ENCODE measurements around the gene ART5. TPM values are rescaled to one million over a fixed set of nuclear protein-coding genes. Genes with fewer than 3 reads are reported as not detected.

Gene ART5
- total and polyA plus RNA-seq, 2 of the 4 experiments (the other 2 are of a cell fraction): not detected

DNA sequence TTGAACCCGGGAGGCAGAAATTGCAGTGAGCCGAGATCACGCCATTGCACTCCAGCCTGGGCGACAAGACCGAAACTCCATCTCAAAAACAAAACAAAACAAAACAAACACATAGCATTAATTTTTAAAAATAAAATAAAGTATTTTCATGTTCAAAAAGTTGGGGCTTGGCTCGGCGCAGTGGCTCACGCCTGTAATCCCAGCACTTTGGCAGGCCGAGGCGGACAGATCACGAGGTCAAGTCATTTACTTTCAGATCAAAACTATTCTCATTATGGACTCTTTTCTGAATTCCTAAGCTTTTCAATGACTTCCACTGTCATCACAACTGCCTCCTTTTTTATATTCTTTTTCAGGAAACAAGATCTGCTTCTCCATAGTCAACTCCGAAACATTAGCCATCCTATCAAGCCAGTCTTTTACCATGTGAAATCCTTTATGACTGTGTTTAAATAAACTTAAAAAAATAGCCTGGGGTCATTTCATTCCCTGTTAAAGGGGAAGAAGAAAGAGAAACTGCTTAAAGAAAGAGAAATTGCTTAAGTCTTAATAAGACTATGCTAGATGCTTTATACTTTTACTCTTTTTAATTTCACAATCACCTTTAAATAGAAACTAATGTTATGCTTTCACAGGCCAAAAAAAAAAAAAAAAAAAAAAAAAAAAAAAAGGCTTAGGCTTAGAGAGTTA is 42.5 kb upstream of the ART5 start:
- TF ChIP-seq POLR2A (IDR thresholded peaks at IDR 0.05; ENCODE audit: low read depth, low read length) (no peak), CEBPB (IDR thresholded peaks at IDR 0.05; ENCODE audit: low read depth, low read length) (no peak), MAZ (IDR thresholded peaks at IDR 0.05; ENCODE audit: borderline replicate concordance, low read depth, low read length) (no peak), RCOR1 (IDR thresholded peaks at IDR 0.05; ENCODE audit: insufficient replicate concordance, low read length) (no peak), NFE2L2 (IDR thresholded peaks at IDR 0.05; ENCODE audit: low read depth, low read length) (no peak), SMC3 (IDR thresholded peaks at IDR 0.05; ENCODE audit: low read depth, low read length) (no peak), MXI1 (IDR thresholded peaks at IDR 0.05; ENCODE audit: borderline replicate concordance, low read depth, low read length) (no peak), RAD21 (IDR thresholded peaks at IDR 0.05; ENCODE audit: low read length) (no peak), RFX5 (IDR thresholded peaks at IDR 0.05; ENCODE audit: low read depth, low read length) (no peak), MAFK (IDR thresholded peaks at IDR 0.05; ENCODE audit: low read depth, low read length) (no peak), CHD1 (IDR thresholded peaks at IDR 0.05; ENCODE audit: low read depth, low read length) (no peak), FOS (IDR thresholded peaks at IDR 0.05; ENCODE audit: low read depth, low read length) (no peak), BHLHE40 (IDR thresholded peaks at IDR 0.05; ENCODE audit: low read depth, low read length) (no peak)
- TF ChIP-seq, protein P1, sequence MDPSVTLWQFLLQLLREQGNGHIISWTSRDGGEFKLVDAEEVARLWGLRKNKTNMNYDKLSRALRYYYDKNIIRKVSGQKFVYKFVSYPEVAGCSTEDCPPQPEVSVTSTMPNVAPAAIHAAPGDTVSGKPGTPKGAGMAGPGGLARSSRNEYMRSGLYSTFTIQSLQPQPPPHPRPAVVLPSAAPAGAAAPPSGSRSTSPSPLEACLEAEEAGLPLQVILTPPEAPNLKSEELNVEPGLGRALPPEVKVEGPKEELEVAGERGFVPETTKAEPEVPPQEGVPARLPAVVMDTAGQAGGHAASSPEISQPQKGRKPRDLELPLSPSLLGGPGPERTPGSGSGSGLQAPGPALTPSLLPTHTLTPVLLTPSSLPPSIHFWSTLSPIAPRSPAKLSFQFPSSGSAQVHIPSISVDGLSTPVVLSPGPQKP (IDR thresholded peaks at IDR 0.05; ENCODE audit: borderline replicate concordance, low read depth, low read length): no peak
- TF ChIP-seq, protein P2, sequence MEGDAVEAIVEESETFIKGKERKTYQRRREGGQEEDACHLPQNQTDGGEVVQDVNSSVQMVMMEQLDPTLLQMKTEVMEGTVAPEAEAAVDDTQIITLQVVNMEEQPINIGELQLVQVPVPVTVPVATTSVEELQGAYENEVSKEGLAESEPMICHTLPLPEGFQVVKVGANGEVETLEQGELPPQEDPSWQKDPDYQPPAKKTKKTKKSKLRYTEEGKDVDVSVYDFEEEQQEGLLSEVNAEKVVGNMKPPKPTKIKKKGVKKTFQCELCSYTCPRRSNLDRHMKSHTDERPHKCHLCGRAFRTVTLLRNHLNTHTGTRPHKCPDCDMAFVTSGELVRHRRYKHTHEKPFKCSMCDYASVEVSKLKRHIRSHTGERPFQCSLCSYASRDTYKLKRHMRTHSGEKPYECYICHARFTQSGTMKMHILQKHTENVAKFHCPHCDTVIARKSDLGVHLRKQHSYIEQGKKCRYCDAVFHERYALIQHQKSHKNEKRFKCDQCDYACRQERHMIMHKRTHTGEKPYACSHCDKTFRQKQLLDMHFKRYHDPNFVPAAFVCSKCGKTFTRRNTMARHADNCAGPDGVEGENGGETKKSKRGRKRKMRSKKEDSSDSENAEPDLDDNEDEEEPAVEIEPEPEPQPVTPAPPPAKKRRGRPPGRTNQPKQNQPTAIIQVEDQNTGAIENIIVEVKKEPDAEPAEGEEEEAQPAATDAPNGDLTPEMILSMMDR (conservative IDR thresholded peaks at IDR 0.05; ENCODE audit: low read depth, low read length): no peak
- TF ChIP-seq, protein P3, sequence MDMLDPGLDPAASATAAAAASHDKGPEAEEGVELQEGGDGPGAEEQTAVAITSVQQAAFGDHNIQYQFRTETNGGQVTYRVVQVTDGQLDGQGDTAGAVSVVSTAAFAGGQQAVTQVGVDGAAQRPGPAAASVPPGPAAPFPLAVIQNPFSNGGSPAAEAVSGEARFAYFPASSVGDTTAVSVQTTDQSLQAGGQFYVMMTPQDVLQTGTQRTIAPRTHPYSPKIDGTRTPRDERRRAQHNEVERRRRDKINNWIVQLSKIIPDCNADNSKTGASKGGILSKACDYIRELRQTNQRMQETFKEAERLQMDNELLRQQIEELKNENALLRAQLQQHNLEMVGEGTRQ (IDR thresholded peaks at IDR 0.05; ENCODE audit: low read depth, low read length): no peak
- Histone ChIP-seq H3K79me1 (ENCODE audit: low read depth in 1 of 2, low read length in 2 of 2) (peaks cover 8 to 17% of the 10 kb centered on the region in 2 experiments; a peak in 3 of 4 replicates), H2BK5ac (ENCODE audit: low read depth, low read length, poor library complexity, severe bottlenecking) (no peak overlapping the region), H3K9me1 (ENCODE audit: insufficient read depth, low read length) (peaks cover 4% of the 10 kb centered on the region), H3K27me3 (ENCODE audit: control insufficient read depth, insufficient read depth, low read length) (no peaks in the 10 kb centered on the region), H3K18ac (ENCODE audit: low read depth, low read length) (no peak overlapping the region), H2AK9ac (replicated peaks; ENCODE audit: low read depth, low read length, poor library complexity) (no peak overlapping the region), H2BK20ac (ENCODE audit: low read depth, low read length) (no peak overlapping the region), H4K20me1 (ENCODE audit: insufficient read depth, low read length) (0 out of 2 replicates have a peak, but pooled peaks cover 2% of the 10 kb centered on the region), H3K4me1 (ENCODE audit: control insufficient read depth, insufficient read depth, low read length) (peaks cover 3% of the 10 kb centered on the region; the same call in 1 of the 2 replicates), H3K9me3 (ENCODE audit: control insufficient read depth, insufficient read depth, low read length) (no peaks in the 10 kb centered on the region), H2BK120ac (ENCODE audit: low read depth, low read length) (no peak overlapping the region), H3K36me3 (ENCODE audit: control insufficient read depth, insufficient read depth, low read length) (peaks cover 61% of the 10 kb centered on the region), H3K56ac (ENCODE audit: extremely low read depth, insufficient read depth, low read length) (no peak overlapping the region), H3K4me3 (ENCODE audit: insufficient read depth, low read depth, low read length) (no peak overlapping the region), H2AK5ac (ENCODE audit: low read depth, low read length) (no peak overlapping the region), H4K5ac (ENCODE audit: low read depth, low read length) (no peak overlapping the region), H3K14ac (replicated peaks; ENCODE audit: low read depth, low read length) (no peak overlapping the region), H3K9ac (ENCODE audit: low read depth, low read length) (no peak overlapping the region), H3K23ac (ENCODE audit: low read depth, low read length) (no peak overlapping the region), H3K4ac (ENCODE audit: low read depth, low read length) (no peak overlapping the region), H3K4me2 (ENCODE audit: low read depth, low read length) (no peak overlapping the region), H2AFZ (replicated peaks; ENCODE audit: low read length, poor library complexity) (no peak overlapping the region), H4K91ac (ENCODE audit: insufficient read depth, low read depth, low read length) (no peak overlapping the region), H3K27ac (ENCODE audit: insufficient read depth, low read length) (no peak overlapping the region), H4K8ac (ENCODE audit: low read depth in 2 of 2, low read length in 2 of 2) (no peak overlapping the region), H2BK15ac (ENCODE audit: low read depth, low read length) (no peak overlapping the region)
- POLR2A ChIA-PET (ENCODE audit: unreplicated experiment): no interaction called here
- no TSS peak for BruUV-seq (replicated peaks)
- ATAC-seq (ENCODE audit: low read depth) (no peak), DNase-seq (no peak)
- CTCF ChIA-PET: interaction anchor here (0.6 to 1.3 kb wide), 2 partner anchors 97 to 124 kb away, joined by 3 to 5 read pairs; no protein-coding TSS in a partner anchor
- WGBS, 2 experiments (ENCODE audit: extremely low coverage in 2 of 2, insufficient read length in 1 of 2): 100% methylated on average over 3 of the region's 12 CpGs; no CpG with 5 or more reads in 1 of the 2 experiments
- intact Hi-C loops (cut with micrococcal nuclease) (no loop called here), dilution Hi-C loops (cut with HindIII; ENCODE audit: low sequenced_read_pairs, unreplicated experiment) (no loop called here), in situ Hi-C loops (cut with MboI; ENCODE audit: low sequenced_read_pairs) (no loop called here)
